Measurements from ENCODE around the gene ANKH.
"Not testable (repeated sequence)": the region's sequence is repeated elsewhere in the genome, so short reads cannot be mapped to it uniquely, and the experiment has no call there.

The ANKH gene

DNA sequence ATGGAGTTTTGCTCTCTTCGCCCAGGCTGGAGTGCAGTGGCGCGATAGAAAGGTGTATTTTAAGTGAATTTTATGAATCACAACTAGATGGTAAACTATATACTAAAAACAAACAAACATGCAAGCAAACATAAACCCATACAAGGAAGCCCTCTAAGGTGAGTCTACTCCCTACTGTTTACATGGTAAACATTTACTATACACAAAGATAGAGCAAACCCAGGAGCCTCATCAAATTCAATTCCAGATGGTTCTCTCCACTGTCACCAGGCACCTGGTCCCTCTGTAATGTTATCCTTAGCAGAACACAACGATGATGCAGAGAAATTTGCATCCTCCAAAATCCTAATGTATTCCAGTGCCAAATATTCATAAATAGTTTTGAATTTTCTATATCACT lies 17.9 kb downstream of the ANKH start:
- no peak for DNase-seq

DNA sequence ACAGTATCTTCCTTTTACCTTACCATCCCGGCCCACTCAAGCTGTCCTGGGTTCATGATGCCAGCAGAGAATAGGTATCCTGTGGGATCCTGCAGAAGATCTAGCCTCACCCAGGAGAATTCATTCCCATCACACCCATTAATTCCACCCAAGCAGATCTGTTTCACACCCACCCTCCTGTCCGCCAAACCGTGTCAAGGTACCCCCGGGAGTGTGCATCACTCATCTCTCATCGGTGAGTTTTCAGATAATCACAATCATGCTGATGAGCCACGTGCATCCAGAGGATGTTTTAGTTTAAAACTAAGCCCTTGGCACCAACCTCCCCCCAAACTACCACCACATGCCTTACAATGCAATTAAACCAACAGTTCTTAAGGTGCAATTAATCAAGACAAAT lies 18.8 kb downstream of the ANKH start:
- no peak for DNase-seq

DNA sequence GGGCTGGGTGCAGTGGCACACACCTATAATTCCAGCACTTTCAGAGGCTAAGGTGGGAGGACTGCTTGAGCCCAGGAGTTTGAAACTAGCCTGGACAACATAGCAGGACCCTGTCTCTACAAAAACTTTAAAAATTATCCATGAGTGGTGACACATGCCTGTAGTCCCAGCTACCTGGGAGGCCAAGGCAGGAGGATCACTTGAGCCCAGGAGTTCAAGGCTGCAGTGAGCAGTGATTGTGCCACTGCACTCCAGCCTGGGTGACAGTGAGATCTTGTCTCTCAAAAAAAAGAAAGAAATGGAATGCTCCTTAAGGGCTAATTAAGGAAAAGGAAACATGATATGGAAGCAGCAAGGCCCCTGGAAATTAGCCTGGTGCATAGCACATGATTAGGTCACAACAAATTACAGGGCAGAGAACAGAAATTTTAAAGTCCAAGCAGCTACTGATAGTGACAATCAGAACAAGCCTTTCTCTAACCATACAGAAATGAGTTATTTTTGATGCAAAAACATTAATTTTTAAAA lies 19.5 kb downstream of the ANKH start:
- no peak for DNase-seq

DNA sequence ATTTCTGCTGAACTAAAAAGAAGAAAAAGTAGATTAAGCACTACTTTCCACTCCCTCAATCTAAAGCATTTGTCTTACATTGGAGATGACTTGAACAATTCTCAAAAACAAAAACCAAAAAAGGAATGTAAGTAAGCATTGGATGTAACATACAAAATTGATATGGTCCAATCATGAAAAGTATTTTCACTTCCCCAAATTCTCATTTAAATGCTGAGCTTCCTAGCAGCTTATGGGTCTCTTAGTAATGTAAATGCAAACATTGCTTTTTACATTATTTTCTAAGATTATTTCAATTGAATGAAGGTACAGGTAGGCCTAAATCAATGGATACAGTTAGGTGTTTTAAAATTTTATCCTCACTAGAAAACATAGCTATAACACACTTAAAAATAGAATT lies 20.0 kb downstream of the ANKH start:
- no peak for DNase-seq

DNA sequence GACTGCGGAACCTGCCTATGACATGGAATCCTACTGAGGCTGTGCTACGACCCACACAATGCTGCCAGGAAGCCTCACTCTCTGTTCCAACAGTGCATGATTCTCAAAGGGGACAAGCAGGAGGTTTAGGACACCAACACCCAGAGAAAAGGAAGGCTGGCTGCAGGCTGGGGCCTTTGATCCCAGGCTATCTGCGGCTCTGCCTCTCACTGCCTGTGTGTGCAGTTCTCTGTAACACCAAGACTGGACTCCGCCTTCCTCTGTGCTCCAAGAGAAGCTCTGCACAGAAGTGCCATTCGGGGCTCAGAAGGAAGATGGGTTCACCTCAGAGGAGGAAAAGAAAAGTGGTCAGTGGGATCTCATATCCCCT lies 20.5 kb downstream of the ANKH start:
- no peak for DNase-seq

DNA sequence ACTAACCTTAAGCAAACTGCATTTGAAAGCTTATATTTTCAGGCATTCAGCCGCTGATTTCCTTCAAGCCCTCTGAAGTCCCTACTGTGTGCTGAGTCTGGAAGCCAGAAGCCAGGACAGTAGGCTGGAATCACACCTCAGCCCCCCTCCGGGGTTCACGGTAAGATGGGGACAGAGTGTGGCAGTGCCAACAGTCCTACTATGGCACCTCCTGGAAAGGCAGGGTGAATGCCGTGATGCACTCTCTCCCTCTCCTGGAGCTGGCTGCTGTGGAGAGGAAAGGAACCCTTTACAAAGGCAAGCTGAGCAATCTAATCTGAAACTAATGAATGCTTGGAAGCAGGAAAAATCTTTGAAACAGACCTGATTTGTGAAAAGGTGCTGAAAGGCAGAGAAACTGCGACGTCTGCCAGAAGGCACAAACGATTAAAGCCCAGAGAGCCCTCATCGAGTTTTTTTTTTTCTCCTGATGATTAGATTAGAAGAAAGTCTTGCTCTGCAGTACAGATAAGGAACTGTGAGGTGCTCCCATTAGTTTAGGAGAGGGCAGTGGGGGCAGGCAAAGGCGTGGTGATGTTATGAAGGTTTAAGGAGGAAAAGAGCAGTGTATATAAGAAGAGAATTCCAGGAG lies 21.0 kb downstream of the ANKH start:
- no peak for DNase-seq

DNA sequence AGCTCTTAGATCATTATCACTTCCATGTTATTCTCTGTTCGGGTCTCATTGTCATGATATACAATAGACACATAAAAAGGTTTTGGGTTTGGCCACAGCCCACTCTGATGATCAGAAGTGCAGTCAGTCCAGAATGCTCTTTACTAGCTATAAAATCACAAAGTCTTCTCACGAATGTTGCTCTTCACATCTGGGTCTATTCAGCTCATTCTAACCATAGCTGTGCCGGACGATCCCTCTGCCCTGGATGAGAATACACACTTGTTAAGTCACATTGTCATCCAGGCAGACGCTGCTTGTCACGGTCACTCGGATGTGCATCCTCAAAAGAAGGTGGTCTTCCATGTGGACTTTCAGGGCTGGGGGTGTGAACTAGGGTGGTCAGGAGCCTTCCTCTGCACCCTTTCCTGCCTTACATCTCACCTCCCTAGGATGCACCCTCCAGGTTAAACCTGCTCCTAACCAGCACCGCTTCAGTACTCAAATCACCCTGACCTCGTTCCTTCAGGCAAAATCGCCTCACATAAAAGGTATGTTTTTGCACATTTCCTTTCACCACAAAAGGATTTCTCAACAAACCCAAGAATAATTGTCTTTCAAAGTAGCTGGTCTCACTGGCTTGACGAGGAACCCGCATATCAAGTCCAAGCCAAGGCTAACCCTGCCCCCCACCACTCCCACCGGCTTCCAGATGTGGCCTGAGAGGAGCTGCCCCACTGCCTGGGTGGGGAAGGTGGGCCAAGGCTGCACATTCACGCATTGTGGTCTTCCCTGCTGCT lies 21.9 kb downstream of the ANKH start:
- no peak for DNase-seq

DNA sequence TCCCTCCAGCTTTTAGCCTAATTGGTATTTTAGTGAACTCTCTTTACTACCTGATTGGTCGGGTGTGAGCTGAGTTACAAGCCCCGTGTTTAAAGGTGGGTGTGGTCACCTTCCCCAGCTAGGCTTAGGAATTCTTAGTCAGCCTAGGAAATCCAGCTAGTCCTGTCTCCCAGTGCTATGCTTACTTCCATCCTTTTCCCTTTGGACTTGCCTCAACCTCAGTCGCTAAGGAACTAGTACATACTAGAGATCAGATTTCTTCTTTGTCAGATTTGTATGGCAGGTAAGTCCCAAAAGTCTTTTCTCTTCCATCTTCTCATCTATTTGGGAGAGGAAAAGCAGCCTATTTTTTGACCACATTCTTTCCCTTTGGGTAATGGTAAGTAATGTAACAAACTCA lies 22.6 kb downstream of the ANKH start:
- not testable (repeated sequence) for DNase-seq

DNA sequence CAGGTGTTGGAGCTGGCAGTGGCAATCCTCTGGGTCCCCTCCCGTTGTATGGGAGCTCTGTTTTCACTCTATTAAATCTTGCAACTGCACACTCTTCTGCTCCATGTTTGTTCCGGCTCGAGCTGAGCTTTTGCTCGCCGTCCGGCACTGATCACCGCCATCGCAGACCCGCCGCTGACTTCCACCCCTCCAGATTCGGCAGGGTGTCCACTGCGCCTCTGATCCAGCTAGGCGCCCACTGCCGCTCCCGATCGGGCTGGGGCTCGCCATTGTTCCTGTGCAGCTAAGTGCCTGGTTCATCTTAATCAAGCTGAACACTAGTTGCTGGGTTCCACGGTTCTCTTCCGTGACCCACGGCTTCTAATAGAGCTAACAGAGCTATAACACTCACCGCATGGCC lies 23.2 kb downstream of the ANKH start:
- DNase-seq, result no peak

DNA sequence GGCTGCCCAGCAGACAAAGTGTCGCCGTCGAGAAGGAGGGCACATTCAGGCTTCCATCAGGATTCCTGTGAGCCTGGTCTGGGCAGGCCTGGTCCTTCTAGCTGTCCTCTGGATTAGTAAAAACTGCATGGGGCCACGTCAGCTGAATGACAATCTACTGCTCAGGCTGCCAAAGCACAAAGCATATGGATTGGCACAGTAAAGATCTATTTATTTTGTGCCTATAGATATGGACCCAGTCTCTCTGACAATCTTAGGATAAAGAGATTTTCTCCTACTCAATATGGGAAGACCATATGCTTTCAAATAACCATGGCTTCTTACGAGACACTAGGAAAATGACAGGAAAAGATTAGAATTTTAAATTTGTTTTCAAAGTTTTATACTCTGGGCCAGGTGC lies 24.1 kb downstream of the ANKH start:
- no peak for DNase-seq

DNA sequence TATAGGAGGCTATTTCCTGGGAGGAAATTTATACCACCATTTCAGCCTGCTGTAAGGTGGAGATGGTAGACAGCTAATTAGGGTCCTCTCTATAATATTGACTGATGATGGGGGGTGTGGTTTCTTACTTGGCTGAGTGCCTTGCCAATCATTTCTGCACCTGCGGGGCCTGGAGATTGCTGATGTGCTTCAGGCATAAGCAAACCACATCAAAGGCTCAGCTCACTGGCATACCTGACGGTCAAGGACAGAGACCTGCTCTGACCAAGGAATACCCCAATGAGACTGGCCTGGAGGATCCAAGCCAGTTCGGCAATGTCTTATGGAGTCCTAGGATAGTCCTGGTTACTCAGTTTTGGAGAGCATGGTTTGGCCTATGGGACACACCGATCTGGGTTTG lies 29.5 kb downstream of the ANKH start:
- no peak for DNase-seq

DNA sequence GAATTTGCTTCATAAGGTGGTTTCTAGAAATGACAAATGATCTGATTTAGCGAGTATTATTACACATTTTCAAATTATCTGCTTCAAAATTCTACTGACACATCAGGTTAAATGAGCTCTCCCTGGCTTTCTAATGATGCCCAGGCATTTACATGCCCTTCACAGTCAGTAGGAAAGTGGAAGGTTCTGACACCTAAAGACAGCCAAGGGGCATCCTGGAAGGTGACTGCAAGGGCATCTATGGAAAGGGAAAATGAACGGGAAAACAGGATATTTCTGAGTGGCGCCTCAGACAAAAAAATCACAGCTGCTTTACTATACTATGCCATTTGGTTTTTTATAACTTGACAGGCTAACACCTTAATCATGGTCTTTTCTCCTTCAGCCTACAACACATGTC lies 31.0 kb downstream of the ANKH start:
- DNase-seq, result no peak

DNA sequence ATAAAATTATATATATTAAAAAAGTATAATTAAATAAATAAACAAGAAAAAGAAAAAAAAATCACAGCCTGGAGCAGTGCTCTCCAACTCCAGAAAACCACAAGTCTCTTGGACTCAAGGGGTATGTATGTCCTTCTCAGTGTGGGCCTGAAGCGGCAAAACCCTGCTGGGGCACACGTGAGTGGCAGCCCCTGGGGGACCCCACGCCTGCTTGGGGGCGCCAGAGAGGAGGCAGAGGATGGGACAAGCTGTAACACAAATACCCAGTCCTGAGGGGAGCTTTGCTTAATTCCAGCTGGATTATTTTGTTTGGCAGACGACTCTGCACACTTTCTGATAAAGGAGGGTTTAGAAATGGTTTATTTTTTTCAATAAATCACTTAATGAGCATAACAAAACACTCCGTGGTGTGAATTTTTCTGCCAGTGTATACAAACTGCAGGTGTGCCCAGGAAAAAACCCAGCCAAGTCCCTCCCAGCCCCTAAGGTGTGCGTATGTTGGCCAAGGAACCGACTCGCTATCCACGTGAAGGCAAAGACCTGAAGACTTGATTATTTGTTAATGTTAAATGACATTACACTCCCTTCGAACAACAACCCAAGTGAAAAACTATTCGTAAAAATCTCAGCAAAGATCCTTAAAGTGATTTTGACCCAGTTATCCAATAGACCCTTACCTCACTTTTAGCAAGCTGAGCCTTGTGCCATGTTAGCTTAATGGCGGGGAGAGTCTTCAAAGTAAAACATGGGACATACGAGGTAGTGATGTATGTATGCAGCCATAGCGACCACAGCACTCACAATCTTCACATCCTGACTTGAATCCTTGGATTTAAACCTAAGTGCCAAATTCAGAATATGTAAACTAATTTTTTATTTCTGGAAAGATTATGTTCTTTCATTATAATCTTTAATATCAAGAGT lies 32.9 kb downstream of the ANKH start:
- no peak for DNase-seq

DNA sequence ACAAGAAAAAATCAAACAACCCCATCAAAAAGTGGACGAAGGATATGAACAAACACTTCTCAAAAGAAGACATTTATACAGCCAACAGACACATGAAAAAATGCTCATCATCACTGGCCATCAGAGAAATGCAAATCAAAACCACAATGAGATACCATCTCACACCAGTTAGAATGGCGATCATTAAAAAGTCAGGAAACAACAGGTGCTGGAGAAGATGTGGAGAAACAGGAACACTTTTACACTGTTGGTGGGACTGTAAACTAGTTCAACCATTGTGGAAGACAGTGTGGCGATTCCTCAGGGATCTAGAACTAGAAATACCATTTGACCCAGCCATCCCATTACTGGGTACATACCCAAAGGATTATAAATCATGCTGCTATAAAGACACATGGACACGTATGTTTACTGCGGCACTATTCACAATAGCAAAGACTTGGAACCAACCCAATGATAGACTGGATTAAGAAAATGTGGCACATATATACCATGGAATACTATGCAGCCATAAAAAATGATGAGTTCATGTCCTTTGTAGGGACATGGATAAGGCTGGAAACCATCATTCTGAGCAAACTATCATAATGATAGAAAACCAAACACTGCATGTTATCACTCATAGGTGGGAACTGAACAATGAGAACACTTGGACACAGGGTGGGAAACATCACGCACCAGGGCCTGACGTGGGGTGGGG lies 34.0 kb downstream of the ANKH start:
- not testable (repeated sequence) for DNase-seq

DNA sequence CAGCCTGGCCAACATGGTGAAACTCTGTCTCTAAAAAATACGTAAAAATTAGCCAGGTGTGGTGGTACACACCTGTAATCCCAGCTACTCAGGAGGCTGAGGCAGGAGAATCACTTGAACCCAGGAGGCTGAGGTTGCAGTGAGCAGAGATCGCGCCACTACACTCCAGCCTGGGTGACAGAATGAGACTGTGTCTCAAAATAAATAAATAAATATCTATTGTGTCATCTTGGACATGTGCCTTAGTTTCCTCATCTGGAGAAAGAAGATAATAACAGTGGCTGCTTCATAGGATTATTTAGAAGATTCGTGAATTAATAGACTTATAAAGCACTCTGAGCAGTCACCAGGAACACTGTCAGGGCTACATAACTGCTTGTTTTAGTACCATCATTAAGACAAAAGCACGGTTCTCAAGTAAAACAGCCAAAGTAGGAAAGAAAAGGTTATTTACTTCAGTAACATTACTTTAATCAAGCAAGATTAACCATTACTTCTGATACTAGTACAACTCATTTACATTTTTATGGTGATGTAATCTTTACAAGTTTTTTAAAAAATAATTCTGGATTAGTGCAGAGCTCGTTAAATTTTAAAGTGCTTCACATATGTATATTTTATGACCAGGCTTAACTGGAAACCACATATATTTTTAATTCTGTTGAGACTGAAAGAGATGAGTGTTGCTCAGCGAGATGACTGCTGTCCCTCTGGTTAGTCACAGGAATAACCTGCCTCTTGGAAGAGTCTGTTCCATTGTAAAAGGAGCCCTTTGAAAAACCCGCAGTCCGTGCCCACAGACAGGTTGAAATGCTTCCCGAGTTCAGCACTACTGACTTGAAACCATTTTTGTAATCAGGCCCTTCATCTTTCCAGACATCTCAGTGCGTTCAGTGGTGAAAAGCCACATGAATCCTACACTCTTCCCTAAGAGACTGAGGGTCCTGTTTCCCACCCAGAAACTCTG lies 36.7 kb downstream of the ANKH start:
- no peak for DNase-seq

DNA sequence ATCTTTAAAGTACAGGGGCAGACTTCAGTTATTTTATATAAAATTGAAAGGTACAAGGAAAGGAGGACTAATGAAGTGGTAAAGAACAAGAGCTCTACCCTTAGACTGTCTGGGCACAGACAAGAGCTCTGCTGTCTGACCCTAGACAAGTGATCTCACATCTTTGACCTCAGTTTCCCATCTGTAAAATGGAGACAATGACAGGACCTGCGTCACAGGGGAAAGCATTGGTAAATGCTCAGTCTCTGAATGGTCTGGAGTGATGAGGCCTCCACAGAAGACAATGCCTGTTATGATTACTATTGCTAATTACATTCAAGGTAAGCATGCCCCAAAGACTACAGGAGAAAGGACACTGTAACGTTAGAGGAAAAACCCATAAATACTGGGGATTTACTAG lies 37.5 kb downstream of the ANKH start:
- no peak for DNase-seq

DNA sequence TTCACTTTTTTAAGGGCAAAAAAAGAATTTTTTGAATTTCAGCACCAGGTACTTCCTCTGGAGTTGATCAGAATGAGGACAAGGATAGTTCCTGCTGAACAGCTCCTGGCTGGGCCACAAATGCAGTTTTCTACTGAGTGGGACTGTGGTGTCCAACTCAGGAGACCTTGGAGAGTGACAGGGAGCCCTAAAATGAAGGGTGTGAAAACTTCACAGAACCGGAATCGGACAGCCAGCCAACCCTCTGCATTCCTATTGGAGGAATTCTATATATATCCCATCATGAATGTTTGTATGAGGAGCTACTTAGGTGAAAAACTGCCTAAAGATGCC lies 40.6 kb downstream of the ANKH start:
- no peak for DNase-seq

DNA sequence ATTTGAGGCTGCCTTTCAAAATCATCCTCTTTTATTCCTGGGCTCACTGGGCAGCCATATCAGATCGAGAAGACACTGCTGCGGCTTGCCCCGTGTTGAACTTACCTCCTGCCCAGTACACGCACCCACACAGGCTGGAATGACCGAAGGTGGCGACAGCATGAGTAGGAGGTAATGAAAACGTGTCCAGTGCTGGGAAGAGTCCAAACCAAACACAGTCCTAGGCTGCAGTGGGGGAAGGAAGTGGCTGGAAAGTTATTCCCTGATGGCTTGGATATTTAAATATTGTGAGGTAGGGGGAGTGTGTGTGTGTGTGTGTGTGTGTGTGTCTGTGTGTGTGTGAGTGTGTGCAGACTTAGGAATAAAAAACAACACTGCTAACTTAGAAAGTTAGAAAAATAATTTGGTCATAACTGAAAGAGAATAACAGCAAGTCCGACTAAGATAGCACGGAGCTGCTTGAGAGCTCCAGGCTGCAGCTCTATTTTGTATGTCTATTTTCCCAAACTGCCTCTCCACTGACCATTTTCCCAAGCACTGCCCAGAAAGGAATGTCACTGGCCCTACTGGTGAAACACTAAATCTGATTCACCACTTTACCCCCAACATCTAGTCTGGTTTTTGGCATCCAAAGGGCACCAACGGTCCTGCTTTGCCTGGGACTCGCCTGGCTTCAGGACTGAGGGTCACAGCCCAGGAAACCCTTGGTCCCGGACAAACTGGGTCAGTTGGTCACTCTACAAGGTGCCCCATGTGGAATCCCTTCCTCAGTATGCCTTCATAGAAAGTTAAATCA lies 41.2 kb downstream of the ANKH start:
- no peak for DNase-seq

DNA sequence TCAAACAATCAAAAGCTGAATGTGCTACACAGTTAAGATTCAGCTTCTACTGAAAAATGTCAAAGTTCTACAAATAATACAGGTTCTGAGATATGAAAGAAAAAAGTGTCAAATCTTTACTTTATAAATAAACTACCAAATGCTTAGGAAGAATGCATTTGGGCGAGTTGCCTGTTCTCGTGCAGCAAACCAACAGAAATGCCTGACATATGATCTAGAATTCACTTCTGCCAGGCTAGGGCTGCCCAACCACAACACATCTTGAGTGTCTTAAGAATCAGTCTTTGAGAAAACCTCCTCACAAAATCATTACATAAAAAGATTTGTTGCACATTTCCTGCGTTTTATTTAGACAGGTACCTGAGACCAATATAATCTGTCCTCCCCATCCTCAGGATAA lies 42.2 kb downstream of the ANKH start:
- no peak for DNase-seq

DNA sequence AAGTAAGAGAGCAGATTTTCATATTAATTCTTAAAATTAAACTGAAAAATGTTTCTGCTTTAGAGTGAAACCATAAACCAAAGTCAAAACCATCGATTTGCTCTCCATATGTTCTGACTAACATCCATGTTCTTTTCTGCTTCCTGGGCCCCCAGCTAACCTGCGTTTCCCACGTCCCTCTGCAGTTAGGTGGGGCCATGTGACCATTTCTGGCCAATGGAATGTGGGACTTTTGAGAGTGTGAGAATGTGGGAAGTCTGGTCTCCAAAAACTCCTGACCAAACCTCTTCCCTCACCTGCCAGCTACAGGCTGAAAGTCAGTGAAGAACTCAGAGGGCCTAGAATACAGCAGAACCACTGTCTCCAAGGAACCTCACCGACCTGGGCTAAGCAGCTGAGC lies 44.9 kb downstream of the ANKH start:
- no peak for DNase-seq

DNA sequence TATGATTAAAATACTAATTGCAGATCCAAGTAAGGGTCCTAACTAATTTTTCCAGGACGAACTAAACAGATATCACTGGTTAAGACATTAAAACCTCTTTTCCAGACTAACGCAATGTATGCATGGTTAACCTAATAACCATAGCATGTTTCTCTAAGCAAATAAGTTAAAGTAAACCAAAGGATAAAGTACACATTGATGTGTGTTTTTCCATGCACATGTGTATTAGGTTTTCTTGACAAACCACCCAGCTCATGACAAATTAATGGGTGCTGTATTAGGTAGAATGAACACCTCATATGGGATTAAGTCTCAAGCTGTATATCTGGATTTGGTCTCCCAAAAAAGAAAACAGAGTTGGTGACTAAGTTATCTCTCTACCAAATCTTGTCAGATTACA lies 45.6 kb downstream of the ANKH start:
- DNase-seq, result no peak

Measured in DMS79 treated with DMSO at 0.1 percent for 48 hours (cell line).